ENCODE data around the gene PRDM11. TPM values are rescaled to one million over a fixed set of nuclear protein-coding genes. Genes with fewer than 3 reads are reported as not detected.

The PRDM11 gene
- total and polyA plus RNA-seq, 4 donors: 0.64 to 6.9 (median 2.8) TPM

DNA sequence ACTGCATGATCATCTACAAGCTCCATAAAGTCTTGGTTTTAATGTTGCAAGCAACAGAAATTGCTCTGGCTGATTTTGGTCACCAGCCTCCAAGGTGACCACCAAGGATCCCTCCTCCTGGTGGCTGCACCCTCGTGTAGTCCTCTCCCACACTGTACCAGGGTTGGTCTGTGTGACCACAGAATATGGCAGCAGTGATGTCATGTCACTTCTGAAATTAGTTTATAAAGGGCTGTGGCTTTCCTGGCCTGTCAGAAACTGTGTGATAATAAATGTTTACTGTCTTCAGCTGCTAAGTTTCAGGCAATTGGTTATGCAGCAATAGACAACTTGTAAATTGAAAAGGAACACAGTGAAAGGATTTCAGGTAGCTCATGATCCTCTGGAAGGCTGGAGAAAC is 5.3 kb upstream of the PRDM11 start:
- Histone ChIP-seq H3K27ac (ENCODE audit: low read depth in 1 of 2, low read length in 2 of 2) (no peak overlapping the region), H3K9me3 (ENCODE audit: control insufficient read depth in 4 of 4, low read length in 3 of 4) (no peaks in the 10 kb centered on the region), H3K36me3 (ENCODE audit: control insufficient read depth in 4 of 4, insufficient read depth in 3 of 4, low read depth in 1 of 4, low read length in 3 of 4) (no peaks in the 10 kb centered on the region), H3K27me3 (ENCODE audit: control insufficient read depth in 4 of 4, insufficient read depth in 4 of 4, low read length in 3 of 4) (no peaks in the 10 kb centered on the region), H3K9ac (ENCODE audit: low read depth in 1 of 2, low read length in 2 of 2) (no peak overlapping the region), H3K4me1 (ENCODE audit: control insufficient read depth in 4 of 4, insufficient read depth in 4 of 4, low read length in 3 of 4) (peaks cover 0 to 9% (median 5%) of the 10 kb centered on the region in 4 donors), H3K4me3 (ENCODE audit: low read depth in 1 of 3, low read length in 3 of 3) (no peak overlapping the region)
- WGBS: 23% methylated on average over 1 of the region's 1 CpG
- TF ChIP-seq, protein P1, sequence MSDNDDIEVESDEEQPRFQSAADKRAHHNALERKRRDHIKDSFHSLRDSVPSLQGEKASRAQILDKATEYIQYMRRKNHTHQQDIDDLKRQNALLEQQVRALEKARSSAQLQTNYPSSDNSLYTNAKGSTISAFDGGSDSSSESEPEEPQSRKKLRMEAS (IDR thresholded peaks at IDR 0.05): no peak
- TF ChIP-seq, protein P2, sequence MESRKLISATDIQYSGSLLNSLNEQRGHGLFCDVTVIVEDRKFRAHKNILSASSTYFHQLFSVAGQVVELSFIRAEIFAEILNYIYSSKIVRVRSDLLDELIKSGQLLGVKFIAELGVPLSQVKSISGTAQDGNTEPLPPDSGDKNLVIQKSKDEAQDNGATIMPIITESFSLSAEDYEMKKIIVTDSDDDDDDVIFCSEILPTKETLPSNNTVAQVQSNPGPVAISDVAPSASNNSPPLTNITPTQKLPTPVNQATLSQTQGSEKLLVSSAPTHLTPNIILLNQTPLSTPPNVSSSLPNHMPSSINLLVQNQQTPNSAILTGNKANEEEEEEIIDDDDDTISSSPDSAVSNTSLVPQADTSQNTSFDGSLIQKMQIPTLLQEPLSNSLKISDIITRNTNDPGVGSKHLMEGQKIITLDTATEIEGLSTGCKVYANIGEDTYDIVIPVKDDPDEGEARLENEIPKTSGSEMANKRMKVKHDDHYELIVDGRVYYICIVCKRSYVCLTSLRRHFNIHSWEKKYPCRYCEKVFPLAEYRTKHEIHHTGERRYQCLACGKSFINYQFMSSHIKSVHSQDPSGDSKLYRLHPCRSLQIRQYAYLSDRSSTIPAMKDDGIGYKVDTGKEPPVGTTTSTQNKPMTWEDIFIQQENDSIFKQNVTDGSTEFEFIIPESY (IDR thresholded peaks at IDR 0.05): no peak
- no peak for TF ChIP-seq HNF4A (conservative IDR thresholded peaks at IDR 0.05)
- no peak for TF ChIP-seq TAF1 (conservative IDR thresholded peaks at IDR 0.05)
- TF ChIP-seq NR2F2 (IDR thresholded peaks at IDR 0.05): no peak
- no peak for TF ChIP-seq RAD21 (IDR thresholded peaks at IDR 0.05)
- no peak for TF ChIP-seq JUND (IDR thresholded peaks at IDR 0.05)
- no peak for TF ChIP-seq FOXA2 (IDR thresholded peaks at IDR 0.05)
- TF ChIP-seq ATF3 (IDR thresholded peaks at IDR 0.05): no peak
- TF ChIP-seq, protein P3, sequence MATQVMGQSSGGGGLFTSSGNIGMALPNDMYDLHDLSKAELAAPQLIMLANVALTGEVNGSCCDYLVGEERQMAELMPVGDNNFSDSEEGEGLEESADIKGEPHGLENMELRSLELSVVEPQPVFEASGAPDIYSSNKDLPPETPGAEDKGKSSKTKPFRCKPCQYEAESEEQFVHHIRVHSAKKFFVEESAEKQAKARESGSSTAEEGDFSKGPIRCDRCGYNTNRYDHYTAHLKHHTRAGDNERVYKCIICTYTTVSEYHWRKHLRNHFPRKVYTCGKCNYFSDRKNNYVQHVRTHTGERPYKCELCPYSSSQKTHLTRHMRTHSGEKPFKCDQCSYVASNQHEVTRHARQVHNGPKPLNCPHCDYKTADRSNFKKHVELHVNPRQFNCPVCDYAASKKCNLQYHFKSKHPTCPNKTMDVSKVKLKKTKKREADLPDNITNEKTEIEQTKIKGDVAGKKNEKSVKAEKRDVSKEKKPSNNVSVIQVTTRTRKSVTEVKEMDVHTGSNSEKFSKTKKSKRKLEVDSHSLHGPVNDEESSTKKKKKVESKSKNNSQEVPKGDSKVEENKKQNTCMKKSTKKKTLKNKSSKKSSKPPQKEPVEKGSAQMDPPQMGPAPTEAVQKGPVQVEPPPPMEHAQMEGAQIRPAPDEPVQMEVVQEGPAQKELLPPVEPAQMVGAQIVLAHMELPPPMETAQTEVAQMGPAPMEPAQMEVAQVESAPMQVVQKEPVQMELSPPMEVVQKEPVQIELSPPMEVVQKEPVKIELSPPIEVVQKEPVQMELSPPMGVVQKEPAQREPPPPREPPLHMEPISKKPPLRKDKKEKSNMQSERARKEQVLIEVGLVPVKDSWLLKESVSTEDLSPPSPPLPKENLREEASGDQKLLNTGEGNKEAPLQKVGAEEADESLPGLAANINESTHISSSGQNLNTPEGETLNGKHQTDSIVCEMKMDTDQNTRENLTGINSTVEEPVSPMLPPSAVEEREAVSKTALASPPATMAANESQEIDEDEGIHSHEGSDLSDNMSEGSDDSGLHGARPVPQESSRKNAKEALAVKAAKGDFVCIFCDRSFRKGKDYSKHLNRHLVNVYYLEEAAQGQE (IDR thresholded peaks at IDR 0.05): no peak
- no peak for TF ChIP-seq SP1 (IDR thresholded peaks at IDR 0.05)
- no peak for TF ChIP-seq FOXA1 (IDR thresholded peaks at IDR 0.05)
- no peak for DNase-seq (ENCODE audit: low spot score)

- H3K9me3 ChIP-seq (ENCODE audit: control insufficient read depth in 4 of 4, low read length in 3 of 4): no peaks in the 10 kb centered on the region
- DNase-seq (ENCODE audit: low spot score): peak; percentile 12
- 66% methylated on average over 2 of the region's 2 CpGs for WGBS
- H3K27me3 ChIP-seq (ENCODE audit: control insufficient read depth in 4 of 4, insufficient read depth in 4 of 4, low read length in 3 of 4): no peaks in the 10 kb centered on the region
- no peak overlapping the region for H3K9ac ChIP-seq (ENCODE audit: low read depth in 1 of 2, low read length in 2 of 2)
- H3K27ac ChIP-seq (ENCODE audit: low read depth in 1 of 2, low read length in 2 of 2): no peak overlapping the region
- no peaks in the 10 kb centered on the region for H3K36me3 ChIP-seq (ENCODE audit: control insufficient read depth in 4 of 4, insufficient read depth in 3 of 4, low read depth in 1 of 4, low read length in 3 of 4)
- no peak overlapping the region for H3K4me3 ChIP-seq (ENCODE audit: low read depth in 1 of 3, low read length in 3 of 3)
- H3K4me1 ChIP-seq (ENCODE audit: control insufficient read depth in 4 of 4, insufficient read depth in 4 of 4, low read length in 3 of 4): peaks cover 0 to 9% (median 5%) of the 10 kb centered on the region in 4 donors
- TF ChIP-seq SP1 (IDR thresholded peaks at IDR 0.05) (no peak), HNF4G (IDR thresholded peaks at IDR 0.05) (no peak), YY1 (IDR thresholded peaks at IDR 0.05) (no peak), RAD21 (IDR thresholded peaks at IDR 0.05) (no peak), HNF4A (conservative IDR thresholded peaks at IDR 0.05) (no peak)
Observed at GRCh38 chr11:45141631-45142030, 4.8 kb upstream of the PRDM11 start.

Data from liver (tissue), 9 donors.